DND-41 (cell line): ENCODE data around the gene AKAP13.

ENCODE experiments used
- ATAC-seq: fragments of 200-7000 bp; cut with Tn5 transposase; 3 replicates; pipeline ENCODE4 v1.9.1; 2021; ENCODE audit warnings: low read depth; ENCODE audit not compliant: insufficient read depth
- DNase-seq: peaks from one replicate; pipeline ENCODE4 v3.0.0-alpha.2; 2020
- H2AFZ ChIP-seq: 2 replicates; pipeline ENCODE4 v1.6.0; 2012; ENCODE audit warnings: low read depth, low read length
- H3K27ac ChIP-seq: 2 replicates; pipeline ENCODE4 v1.5.1; 2012; ENCODE audit warnings: low read length, inconsistent platforms
- H3K27me3 ChIP-seq: fragments of 200-600 bp; sonication (generic); 2 replicates; pipeline ENCODE4 v1.6.0; 2012; ENCODE audit warnings: low read length, mild to moderate bottlenecking, inconsistent platforms; ENCODE audit not compliant: insufficient read depth, poor library complexity
- H3K36me3 ChIP-seq: 2 replicates; pipeline ENCODE4 v1.5.1; 2012; ENCODE audit warnings: low read length, inconsistent platforms; ENCODE audit not compliant: insufficient read depth
- H3K4me1 ChIP-seq: 2 replicates; pipeline ENCODE4 v1.5.1; 2012; ENCODE audit warnings: mild to moderate bottlenecking, low read length; ENCODE audit not compliant: insufficient read depth
- H3K4me2 ChIP-seq: 2 replicates; pipeline ENCODE4 v1.6.0; 2012; ENCODE audit warnings: mild to moderate bottlenecking, moderate library complexity, low read length, inconsistent platforms; ENCODE audit not compliant: insufficient read depth
- H3K4me3 ChIP-seq, 2 experiments: fragments of 200-600 bp in 1 of 2; shearing (Covaris generic) in 1 of 2; 2 replicates each; pipeline ENCODE4 v1.5.1; 2012 to 2016; ENCODE audit warnings: inconsistent platforms in 2 of 2, low read length in 2 of 2, mild to moderate bottlenecking in 2 of 2, low read depth in 1 of 2, moderate library complexity in 1 of 2
- H3K79me2 ChIP-seq: 2 replicates; pipeline ENCODE4 v1.6.0; 2012; ENCODE audit warnings: low read length, inconsistent platforms; ENCODE audit not compliant: insufficient read depth
- H3K9ac ChIP-seq: 2 replicates; pipeline ENCODE4 v1.6.0; 2012; ENCODE audit warnings: low read depth, mild to moderate bottlenecking, inconsistent platforms, low read length, moderate library complexity
- H3K9me3 ChIP-seq: 2 replicates; pipeline ENCODE4 v1.5.1; 2012; ENCODE audit warnings: low read length, moderate library complexity, mild to moderate bottlenecking, inconsistent platforms; ENCODE audit not compliant: insufficient read depth, severe bottlenecking
- H4K20me1 ChIP-seq: 2 replicates; pipeline ENCODE4 v1.6.0; 2012; ENCODE audit warnings: low read length; ENCODE audit not compliant: insufficient read depth
- CTCF ChIP-seq: IDR thresholded peaks from 2 replicates; pipeline ENCODE4 v1.5.1; 2012; ENCODE audit warnings: borderline replicate concordance, low read length, moderate library complexity, mild to moderate bottlenecking; ENCODE audit not compliant: poor library complexity, severe bottlenecking; ENCODE audit errors: extremely low read depth
- EZH2 ChIP-seq: IDR thresholded peaks from 3 replicates; pipeline ENCODE4 v1.6.1; 2012; ENCODE audit warnings: borderline replicate concordance, low read depth, mild to moderate bottlenecking, moderate library complexity, low read length, inconsistent platforms; ENCODE audit not compliant: severe bottlenecking

The AKAP13 gene

DNA sequence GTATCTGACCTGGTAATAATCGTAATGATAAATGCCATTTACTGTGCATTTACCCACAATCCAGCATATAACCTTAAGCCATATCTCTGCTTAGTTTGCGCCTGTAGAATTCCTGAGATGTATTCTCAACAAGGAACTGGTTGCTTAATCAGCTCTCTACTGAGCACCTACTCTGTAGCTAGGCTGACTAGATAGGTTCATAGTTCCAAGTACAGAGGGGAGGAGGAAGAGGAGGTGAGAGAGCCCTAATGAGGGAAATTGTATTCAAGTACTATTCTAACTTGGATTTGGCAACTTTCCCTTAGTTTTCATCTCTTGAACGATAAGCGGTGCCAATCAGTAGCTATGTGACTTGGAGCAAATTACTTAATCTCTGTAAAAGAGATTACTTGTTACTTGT lies 5.6 kb upstream of the AKAP13 start:
- Histone ChIP-seq H3K4me1 (peaks cover 8% of the 10 kb centered on the region), H2AFZ (no peak overlapping the region), H3K36me3 (no peaks in the 10 kb centered on the region), H3K4me2 (no peak overlapping the region), H3K9ac (no peak overlapping the region), H4K20me1 (no peaks in the 10 kb centered on the region), H3K27me3 (no peaks in the 10 kb centered on the region), H3K27ac (no peak overlapping the region), H3K9me3 (no peaks in the 10 kb centered on the region), H3K79me2 (no peaks in the 10 kb centered on the region), H3K4me3 (no peak overlapping the region)
- DNase-seq (no peak), ATAC-seq (no peak)
- TF ChIP-seq CTCF: no peak
- no peak for TF ChIP-seq EZH2

- peaks cover 7% of the 10 kb centered on the region for H3K79me2 ChIP-seq
- H3K27ac ChIP-seq: no peak overlapping the region
- H3K4me3 ChIP-seq: no peak overlapping the region
- H3K4me2 ChIP-seq: no peak overlapping the region
- H4K20me1 ChIP-seq: peaks cover 7% of the 10 kb centered on the region; the same call in 1 of the 2 replicates
- H3K9me3 ChIP-seq: no peaks in the 10 kb centered on the region
- no peaks in the 10 kb centered on the region for H3K36me3 ChIP-seq
- H3K9ac ChIP-seq: no peak overlapping the region
- ATAC-seq (no peak), DNase-seq (no peak)
- H3K4me1 ChIP-seq: peaks cover 19% of the 10 kb centered on the region
- no peaks in the 10 kb centered on the region for H3K27me3 ChIP-seq
- no peak for TF ChIP-seq EZH2
- no peak for TF ChIP-seq CTCF
- no peak overlapping the region for H2AFZ ChIP-seq
Measured at GRCh38 chr15:85377269-85377668, 3.1 kb upstream of the AKAP13 start.

GRCh38 chr15:85377986-85378385 lies 2.4 kb upstream of the AKAP13 start:
- H3K36me3 ChIP-seq: no peaks in the 10 kb centered on the region
- no peak overlapping the region for H3K4me2 ChIP-seq
- no peaks in the 10 kb centered on the region for H3K27me3 ChIP-seq
- no peak overlapping the region for H3K4me3 ChIP-seq
- H2AFZ ChIP-seq: no peak overlapping the region
- H3K27ac ChIP-seq: no peak overlapping the region
- H3K9ac ChIP-seq: no peak overlapping the region
- H3K4me1 ChIP-seq: peaks cover 19% of the 10 kb centered on the region
- peaks cover 10% of the 10 kb centered on the region; the same call in 1 of the 2 replicates for H4K20me1 ChIP-seq
- peaks cover 12% of the 10 kb centered on the region for H3K79me2 ChIP-seq
- no peak for ATAC-seq
- TF ChIP-seq CTCF (no peak), EZH2 (no peak)
- H3K9me3 ChIP-seq: no peaks in the 10 kb centered on the region
- no peak for DNase-seq
